NCI-H524 (cell line): ENCODE results near the gene TECR.

Source experiments
- DNase-seq, 2 experiments: peaks; one replicate each; lab custom pipeline; 2025; lab: John Stamatoyannopoulos, UW

The TECR gene

GRCh38 chr19:14510311-14511228 is 18.8 kb upstream of the TECR start:
- no peak for DNase-seq

GRCh38 chr19:14511229-14511593 is 18.2 kb upstream of the TECR start:
- no peak for DNase-seq

- DNase-seq, result no peak
These were observed 16.9 kb upstream of the TECR start for GRCh38 chr19:14512406-14512961.

GRCh38 chr19:14514215-14514863 is 15.1 kb upstream of the TECR start:
- DNase-seq, result no peak

GRCh38 chr19:14515501-14516047 is 13.8 kb upstream of the TECR start:
- DNase-seq, result no peak

GRCh38 chr19:14516048-14516534 is 13.3 kb upstream of the TECR start:
- no peak for DNase-seq

- DNase-seq, result no peak
These were observed 12.5 kb upstream of the TECR start for GRCh38 chr19:14516746-14517438.

- DNase-seq, result no peak
These were observed 12.0 kb upstream of the TECR start for GRCh38 chr19:14517446-14517839.

- DNase-seq, result peak; percentile 10 to 66
These were observed 11.4 kb upstream of the TECR start, which contains the start of gene DNAJB1 for GRCh38 chr19:14517840-14518505. Gene DNAJB1, minus strand, starts transcription at chr19:14518397. Its CDS starts 48 bp downstream, at chr19:14518349.

GRCh38 chr19:14519245-14519859 is 10.0 kb upstream of the TECR start:
- DNase-seq, result no peak

GRCh38 chr19:14519860-14520407 is 9.5 kb upstream of the TECR start:
- no peak for DNase-seq

GRCh38 chr19:14520543-14520942 is 8.9 kb upstream of the TECR start:
- no peak for DNase-seq

GRCh38 chr19:14525729-14526128 is 3.7 kb upstream of the TECR start:
- DNase-seq, result no peak

- no peak for DNase-seq
These were observed 3.0 kb upstream of the TECR start for GRCh38 chr19:14526423-14526822.

GRCh38 chr19:14528419-14529253 is 758 bp upstream of the TECR start:
- DNase-seq, result no peak

GRCh38 chr19:14530005-14530348 is 583 bp downstream of the TECR start:
- peak in 1 of 2 experiments; percentile 65 for DNase-seq

GRCh38 chr19:14530506-14530905 is 1.1 kb downstream of the TECR start:
- DNase-seq, result no peak

- DNase-seq, result no peak
These were observed 4.1 kb downstream of the TECR start for GRCh38 chr19:14533450-14533849.

GRCh38 chr19:14536926-14537692 is 7.7 kb downstream of the TECR start:
- DNase-seq, result no peak
